Parathyroid adenoma (tissue), 2 donors: ENCODE results near the gene ZNF180.
"Not testable (repeated sequence)": the region's sequence is repeated elsewhere in the genome, so short reads cannot be mapped to it uniquely, and the experiment has no call there.

ENCODE experiments used
- H2AFZ ChIP-seq: fragments of 300-600 bp; sonication (generic); one replicate; pipeline ENCODE4 v1.7.0; 2017; ENCODE audit warnings: antibody characterized with exemption, mild to moderate bottlenecking
- H3K27ac ChIP-seq: fragments of 300-600 bp; sonication (generic); one replicate; pipeline ENCODE4 v1.7.0; 2017
- H3K27me3 ChIP-seq: fragments of 300-600 bp; sonication (generic); one replicate; pipeline ENCODE4 v1.7.0; 2017; ENCODE audit warnings: low read length; ENCODE audit not compliant: control insufficient read depth, insufficient read depth
- H3K36me3 ChIP-seq: fragments of 300-600 bp; sonication (generic); one replicate; pipeline ENCODE4 v1.7.0; 2017; ENCODE audit warnings: low read length; ENCODE audit not compliant: control insufficient read depth, insufficient read depth
- H3K4me1 ChIP-seq: fragments of 300-600 bp; sonication (generic); one replicate; pipeline ENCODE4 v1.7.0; 2017; ENCODE audit warnings: control low read depth
- H3K4me2 ChIP-seq: fragments of 300-600 bp; sonication (generic); one replicate; pipeline ENCODE4 v1.7.0; 2017; ENCODE audit warnings: low read length
- H3K4me3 ChIP-seq: fragments of 300-600 bp; sonication (generic); one replicate; pipeline ENCODE4 v1.7.0; 2017; ENCODE audit warnings: low read depth, low read length
- H3K79me2 ChIP-seq: fragments of 300-600 bp; sonication (generic); one replicate; pipeline ENCODE4 v1.7.0; 2017; ENCODE audit warnings: control low read depth
- H3K9ac ChIP-seq: fragments of 300-600 bp; sonication (generic); one replicate; pipeline ENCODE4 v1.7.0; 2017; ENCODE audit warnings: mild to moderate bottlenecking
- H3K9me3 ChIP-seq: fragments of 300-600 bp; sonication (generic); one replicate; pipeline ENCODE4 v1.7.0; 2017; ENCODE audit warnings: low read length; ENCODE audit not compliant: control insufficient read depth
- TF ChIP-seq, protein P1 (sequence below): fragments of 300-600 bp; sonication (generic); IDR thresholded peaks from one replicate; pipeline ENCODE4 v1.7.0; 2017; ENCODE audit warnings: antibody characterized with exemption, mild to moderate bottlenecking
- donor health status: primary hyperparathyroidism.

ZNF180 gene

DNA sequence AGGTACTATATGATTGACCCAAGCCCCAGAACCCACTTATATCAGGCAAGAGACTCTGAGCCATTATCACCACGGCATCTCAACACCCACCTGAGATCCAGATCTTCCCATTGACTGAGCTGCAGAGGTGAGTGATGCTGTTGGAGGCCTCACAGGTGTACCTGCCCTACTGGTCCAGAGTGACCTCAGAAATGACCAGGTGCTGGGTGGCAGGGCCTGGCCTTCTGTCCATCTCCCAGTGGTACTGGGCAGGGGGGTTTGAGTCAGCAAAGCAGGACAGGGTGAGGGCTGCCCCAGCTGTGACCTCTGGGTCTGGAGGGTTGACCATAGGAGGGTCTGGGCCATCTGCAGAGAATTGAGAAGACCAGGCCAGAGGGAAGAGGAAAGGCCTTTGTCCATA is 42.3 kb upstream of the ZNF180 start:
- H3K9me3 ChIP-seq, result no peaks in the 10 kb centered on the region
- H3K79me2 ChIP-seq, result no peaks in the 10 kb centered on the region
- no peaks in the 10 kb centered on the region for H3K27me3 ChIP-seq
- H3K4me1 ChIP-seq, result no peaks in the 10 kb centered on the region
- H2AFZ ChIP-seq, result no peak overlapping the region
- H3K9ac ChIP-seq, result no peak overlapping the region
- no peaks in the 10 kb centered on the region for H3K36me3 ChIP-seq
- no peak overlapping the region for H3K4me2 ChIP-seq
- TF ChIP-seq, protein P1, sequence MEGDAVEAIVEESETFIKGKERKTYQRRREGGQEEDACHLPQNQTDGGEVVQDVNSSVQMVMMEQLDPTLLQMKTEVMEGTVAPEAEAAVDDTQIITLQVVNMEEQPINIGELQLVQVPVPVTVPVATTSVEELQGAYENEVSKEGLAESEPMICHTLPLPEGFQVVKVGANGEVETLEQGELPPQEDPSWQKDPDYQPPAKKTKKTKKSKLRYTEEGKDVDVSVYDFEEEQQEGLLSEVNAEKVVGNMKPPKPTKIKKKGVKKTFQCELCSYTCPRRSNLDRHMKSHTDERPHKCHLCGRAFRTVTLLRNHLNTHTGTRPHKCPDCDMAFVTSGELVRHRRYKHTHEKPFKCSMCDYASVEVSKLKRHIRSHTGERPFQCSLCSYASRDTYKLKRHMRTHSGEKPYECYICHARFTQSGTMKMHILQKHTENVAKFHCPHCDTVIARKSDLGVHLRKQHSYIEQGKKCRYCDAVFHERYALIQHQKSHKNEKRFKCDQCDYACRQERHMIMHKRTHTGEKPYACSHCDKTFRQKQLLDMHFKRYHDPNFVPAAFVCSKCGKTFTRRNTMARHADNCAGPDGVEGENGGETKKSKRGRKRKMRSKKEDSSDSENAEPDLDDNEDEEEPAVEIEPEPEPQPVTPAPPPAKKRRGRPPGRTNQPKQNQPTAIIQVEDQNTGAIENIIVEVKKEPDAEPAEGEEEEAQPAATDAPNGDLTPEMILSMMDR, result no peak
- no peak overlapping the region for H3K27ac ChIP-seq
- no peak overlapping the region for H3K4me3 ChIP-seq

DNA sequence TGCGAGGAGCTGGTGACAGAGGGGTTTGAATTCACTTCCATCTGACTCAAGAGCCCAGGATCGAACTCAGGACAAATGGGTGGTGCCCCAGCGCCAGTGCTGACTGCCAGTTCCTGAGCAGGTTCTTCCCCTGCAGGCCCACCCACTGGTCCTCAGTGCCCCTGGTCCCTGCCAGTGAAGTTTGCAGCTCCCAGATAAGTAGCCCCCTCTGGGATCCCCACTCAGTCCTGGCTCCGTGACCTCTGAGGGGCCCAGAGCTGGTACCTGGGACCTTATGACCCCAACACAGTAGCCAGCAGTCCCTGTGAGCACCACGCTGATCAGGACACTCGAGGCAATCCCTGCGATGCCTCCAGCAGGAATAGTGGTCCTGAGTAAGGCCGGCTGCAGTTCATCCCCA is 40.4 kb upstream of the ZNF180 start:
- no peaks in the 10 kb centered on the region for H3K9me3 ChIP-seq
- H3K27me3 ChIP-seq, result no peaks in the 10 kb centered on the region
- no peak overlapping the region for H3K27ac ChIP-seq
- H3K36me3 ChIP-seq, result no peaks in the 10 kb centered on the region
- no peak overlapping the region for H3K4me2 ChIP-seq
- no peaks in the 10 kb centered on the region for H3K79me2 ChIP-seq
- H3K4me3 ChIP-seq, result no peak overlapping the region
- H2AFZ ChIP-seq, result no peak overlapping the region
- TF ChIP-seq, protein P1, result no peak
- no peak overlapping the region for H3K9ac ChIP-seq
- H3K4me1 ChIP-seq, result no peaks in the 10 kb centered on the region

- Histone ChIP-seq H2AFZ (no peak overlapping the region), H3K79me2 (no peaks in the 10 kb centered on the region), H3K9me3 (no peaks in the 10 kb centered on the region), H3K4me3 (no peak overlapping the region), H3K4me1 (no peaks in the 10 kb centered on the region), H3K9ac (no peak overlapping the region), H3K4me2 (no peak overlapping the region), H3K27me3 (no peaks in the 10 kb centered on the region), H3K36me3 (no peaks in the 10 kb centered on the region), H3K27ac (no peak overlapping the region)
- TF ChIP-seq, protein P1, result no peak
These were observed 39.7 kb upstream of the ZNF180 start for GRCh38 chr19:44539991-44540390.

DNA sequence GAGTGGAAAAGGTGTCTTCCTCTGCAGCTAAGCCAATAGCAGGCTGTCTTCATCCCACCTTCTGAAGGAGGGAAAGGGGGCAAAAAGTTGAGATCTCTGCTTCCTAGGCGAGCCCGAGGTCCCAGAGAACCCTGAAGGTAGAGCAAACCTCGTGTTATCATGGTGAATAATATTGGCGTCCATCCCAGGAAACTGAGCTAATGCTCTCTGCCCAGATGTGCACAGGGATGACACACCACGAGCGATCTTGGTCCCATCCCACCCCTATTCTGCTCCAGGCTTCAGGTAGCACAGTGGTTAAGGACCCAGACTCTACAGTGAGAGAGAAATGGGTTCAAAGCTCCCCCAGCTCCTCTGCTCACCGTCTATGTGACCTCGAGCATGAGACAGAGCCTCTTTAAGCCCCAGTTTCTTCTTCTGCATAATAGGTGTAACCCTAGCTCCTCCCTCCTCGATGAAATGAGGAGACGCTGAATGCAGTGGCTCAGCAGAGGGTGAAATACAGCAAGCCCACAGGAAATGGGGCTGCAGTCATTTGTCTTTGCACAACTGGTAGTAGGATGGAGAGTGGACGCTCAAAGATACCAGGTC is 39.0 kb upstream of the ZNF180 start:
- H3K4me3 ChIP-seq, result no peak overlapping the region
- no peaks in the 10 kb centered on the region for H3K79me2 ChIP-seq
- H3K4me2 ChIP-seq, result no peak overlapping the region
- no peaks in the 10 kb centered on the region for H3K36me3 ChIP-seq
- no peak overlapping the region for H2AFZ ChIP-seq
- H3K4me1 ChIP-seq, result no peaks in the 10 kb centered on the region
- no peak overlapping the region for H3K27ac ChIP-seq
- no peaks in the 10 kb centered on the region for H3K9me3 ChIP-seq
- TF ChIP-seq, protein P1, result no peak
- H3K9ac ChIP-seq, result no peak overlapping the region
- H3K27me3 ChIP-seq, result no peaks in the 10 kb centered on the region

DNA sequence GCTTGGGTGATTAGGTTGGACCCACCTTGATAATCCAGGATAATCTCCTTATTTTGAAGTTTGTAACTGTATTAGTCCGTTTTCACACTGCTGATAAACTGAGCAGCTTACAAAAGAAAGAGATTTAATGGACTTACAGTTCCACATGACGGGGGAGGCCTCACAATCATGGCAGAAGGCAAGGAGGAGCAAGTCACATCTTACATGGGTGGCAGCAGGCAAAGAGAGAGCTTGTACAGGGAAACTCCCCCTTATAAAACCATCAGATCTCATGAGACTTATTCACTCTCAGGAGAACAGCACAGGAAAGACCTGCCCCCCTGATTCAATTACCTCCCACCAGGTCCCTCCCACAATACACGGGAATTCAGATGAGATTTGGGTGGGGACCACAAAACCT is 35.0 kb upstream of the ZNF180 start:
- H2AFZ ChIP-seq, H3K4me3 ChIP-seq, H3K27me3 ChIP-seq, H3K9me3 ChIP-seq, H3K4me2 ChIP-seq, H3K4me1 ChIP-seq, H3K36me3 ChIP-seq, H3K27ac ChIP-seq, H3K79me2 ChIP-seq, H3K9ac ChIP-seq: not testable (repeated sequence)
